NCI-H526 (cell line): ENCODE measurements around the gene HOXC6.

Experiments used
- DNase-seq, 2 experiments: peaks; one replicate each; lab custom pipeline; 2025; lab: John Stamatoyannopoulos, UW

Gene HOXC6

GRCh38 chr12:54002278-54002914 is 25.8 kb upstream of the HOXC6 start:
- DNase-seq, result no peak

DNA sequence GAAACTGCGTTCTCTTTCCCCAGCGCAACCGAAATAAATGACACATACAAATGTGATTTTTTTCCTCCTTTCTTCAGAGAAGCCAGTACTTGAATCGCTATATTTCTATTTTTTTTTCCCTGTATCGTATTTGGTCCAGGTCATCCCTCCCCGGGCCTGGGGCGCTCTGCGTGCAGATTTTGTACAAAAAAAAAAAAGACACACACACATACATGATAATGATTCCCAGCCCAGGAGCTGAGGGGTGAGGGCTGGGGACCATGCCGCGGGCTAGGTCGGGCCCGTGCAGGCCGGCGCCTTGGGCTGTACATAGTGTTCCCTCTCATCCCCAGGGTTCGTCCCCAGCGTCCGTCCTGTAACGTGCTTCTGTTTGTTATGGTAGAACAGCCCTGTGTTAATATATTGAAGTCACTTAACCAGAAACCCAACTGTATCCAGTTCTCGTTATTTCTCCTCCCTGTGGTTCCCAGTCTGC is 25.3 kb upstream of the HOXC6 start:
- DNase-seq, result no peak

- no peak for DNase-seq
These were observed 24.6 kb upstream of the HOXC6 start for GRCh38 chr12:54003625-54004024.

DNA sequence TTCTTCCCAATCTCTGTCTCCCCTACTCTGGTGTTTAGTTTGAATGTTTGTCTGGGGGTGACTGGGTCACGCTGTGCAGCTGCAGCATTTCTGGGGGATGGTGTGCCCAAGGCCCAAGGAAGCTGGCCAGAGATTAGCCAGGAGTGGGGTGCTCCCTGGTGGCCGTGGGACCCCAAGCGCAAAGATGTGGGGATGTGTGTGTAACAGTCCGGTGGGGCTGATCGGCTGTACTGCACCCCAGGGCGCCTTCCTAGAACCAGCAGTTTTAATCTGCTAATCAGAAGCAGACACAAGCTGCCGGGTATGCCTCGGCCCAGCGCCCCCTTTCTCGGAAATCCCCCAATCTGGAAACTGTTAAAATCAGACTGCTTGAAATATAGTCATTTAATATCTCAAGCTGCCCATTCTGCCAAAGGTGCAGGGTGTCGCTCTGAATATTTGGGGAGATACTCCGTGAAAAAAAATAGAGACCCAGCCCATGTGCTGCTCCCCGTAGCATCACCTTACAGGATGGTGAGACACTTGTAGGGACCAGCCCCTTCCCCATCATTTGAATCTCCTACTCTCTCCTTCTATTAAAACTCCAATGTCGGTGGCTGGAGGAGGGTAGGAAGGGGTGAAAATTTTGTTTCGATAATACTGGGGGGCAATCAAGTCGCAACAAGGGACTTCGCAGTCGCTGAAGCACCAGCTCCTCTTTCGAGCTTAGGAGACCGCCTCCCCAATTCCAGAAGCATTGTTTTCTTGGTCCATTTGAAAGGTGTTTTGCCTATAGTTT is 24.0 kb upstream of the HOXC6 start:
- DNase-seq, result no peak

- DNase-seq, result no peak
These were observed 23.3 kb upstream of the HOXC6 start for GRCh38 chr12:54004841-54005530.

DNA sequence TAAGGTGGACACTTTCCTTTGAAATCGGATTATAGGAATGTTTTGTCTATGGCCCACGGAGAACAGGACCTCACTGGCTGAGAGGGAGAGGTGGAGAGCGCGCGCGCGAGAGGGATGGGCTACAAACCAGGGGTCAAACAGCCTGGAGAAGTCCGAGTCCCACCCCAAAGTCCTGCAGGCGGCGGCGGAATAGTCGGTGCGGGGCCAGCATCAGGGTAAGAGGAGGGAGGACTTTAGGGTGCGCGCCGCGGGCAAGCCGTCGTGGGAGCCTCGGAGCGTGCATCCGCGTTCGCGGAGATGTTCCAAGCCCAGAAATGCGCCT is 22.7 kb upstream of the HOXC6 start:
- no peak for DNase-seq

GRCh38 chr12:54005853-54006558 is 22.2 kb upstream of the HOXC6 start:
- DNase-seq, result peak; percentile 92 to 97

- no peak for DNase-seq
These were observed 21.6 kb upstream of the HOXC6 start for GRCh38 chr12:54006559-54007220.

GRCh38 chr12:54007538-54008259 is 20.5 kb upstream of the HOXC6 start:
- DNase-seq, result no peak

DNA sequence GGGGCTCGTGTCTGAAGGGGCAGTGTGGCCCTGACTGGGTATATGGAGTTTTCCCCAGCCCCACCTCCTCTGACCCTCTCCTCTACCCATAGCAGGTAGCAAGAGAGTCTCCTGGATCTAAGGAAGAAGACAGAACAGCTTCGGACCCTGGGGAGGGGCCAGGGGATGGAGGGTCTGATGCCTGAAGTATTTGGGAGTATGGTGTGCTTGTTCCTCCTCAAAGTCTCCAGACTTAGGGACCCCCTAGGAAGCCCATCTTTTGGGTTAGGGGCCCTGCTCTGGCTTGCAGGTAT is 20.0 kb upstream of the HOXC6 start:
- DNase-seq, result no peak

DNA sequence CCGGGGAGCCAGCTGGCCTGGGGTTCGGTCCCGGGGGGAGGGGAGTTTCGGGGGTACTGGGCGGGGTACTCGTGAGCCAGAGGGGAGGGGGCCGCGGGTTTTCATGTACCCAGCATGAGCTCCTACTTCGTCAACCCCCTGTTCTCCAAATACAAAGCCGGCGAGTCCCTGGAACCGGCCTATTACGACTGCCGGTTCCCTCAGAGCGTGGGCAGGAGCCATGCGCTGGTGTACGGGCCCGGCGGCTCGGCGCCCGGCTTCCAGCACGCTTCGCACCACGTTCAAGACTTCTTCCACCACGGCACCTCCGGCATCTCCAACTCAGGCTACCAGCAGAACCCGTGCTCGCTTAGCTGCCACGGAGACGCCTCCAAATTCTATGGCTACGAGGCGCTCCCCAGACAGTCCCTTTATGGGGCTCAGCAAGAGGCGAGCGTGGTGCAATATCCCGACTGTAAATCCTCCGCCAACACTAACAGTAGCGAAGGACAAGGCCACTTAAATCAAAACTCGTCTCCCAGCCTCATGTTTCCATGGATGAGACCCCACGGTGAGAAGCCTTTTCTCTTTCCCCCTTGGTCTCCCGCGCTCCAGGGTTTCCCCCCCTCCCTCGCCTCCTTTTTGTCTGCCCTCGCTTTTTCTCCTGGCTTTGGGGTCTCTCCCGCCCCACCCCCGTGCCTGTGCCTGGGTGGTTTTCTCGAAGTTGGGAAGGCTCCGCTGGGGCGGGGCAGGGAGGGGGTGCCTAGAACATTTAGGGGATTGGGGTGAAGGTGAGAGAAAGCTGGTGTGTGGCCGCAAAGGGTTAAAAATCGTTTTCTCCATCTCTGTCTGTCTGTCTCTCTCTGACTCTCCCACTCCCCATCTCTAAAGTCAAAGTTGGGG is 18.8 kb upstream of the HOXC6 start:
- DNase-seq, result no peak

DNA sequence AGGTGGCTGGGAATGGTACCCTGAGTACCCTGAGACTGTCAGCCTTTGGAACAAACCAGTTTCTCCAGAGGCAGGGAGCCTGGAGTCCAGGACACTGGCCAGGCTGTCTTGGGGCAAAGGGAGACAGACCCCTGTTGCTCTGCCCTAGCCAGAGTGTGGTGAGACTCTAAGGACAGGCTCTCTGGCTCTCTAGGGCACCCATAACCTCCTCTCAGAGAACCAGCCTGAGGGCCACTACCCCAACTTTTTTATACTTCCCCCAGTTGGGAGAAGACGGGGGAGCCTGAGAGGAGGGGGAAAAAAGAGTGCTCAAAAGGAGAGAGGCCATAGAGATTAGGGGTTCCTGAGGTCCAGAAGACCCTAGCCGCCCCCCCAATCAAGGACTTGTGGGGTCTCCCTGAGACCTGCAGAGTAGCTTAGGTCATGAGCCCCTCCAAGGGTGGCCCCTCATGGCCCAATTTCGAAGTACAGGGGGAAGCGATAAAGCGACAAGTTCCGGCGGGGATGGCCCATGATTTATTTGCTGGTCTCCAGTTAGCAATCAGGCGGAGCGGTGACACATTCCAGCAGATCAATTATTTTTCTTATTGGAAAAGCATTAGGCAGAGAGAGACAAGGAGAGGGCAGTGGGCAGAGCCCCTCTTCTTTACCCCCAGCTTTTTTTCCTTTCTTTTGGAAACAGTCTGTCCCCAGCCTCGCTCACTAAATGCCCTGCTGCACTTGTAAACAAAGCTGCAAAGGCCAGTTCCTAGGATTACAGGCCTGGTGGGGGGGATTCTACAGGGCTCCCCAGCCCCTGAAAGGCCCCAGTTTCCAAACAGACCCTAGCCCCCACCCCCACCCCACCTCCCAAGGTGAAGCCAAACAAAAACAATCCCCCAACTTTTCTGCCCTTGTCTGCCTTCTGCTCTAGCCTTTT is 17.9 kb upstream of the HOXC6 start:
- DNase-seq, result no peak

DNA sequence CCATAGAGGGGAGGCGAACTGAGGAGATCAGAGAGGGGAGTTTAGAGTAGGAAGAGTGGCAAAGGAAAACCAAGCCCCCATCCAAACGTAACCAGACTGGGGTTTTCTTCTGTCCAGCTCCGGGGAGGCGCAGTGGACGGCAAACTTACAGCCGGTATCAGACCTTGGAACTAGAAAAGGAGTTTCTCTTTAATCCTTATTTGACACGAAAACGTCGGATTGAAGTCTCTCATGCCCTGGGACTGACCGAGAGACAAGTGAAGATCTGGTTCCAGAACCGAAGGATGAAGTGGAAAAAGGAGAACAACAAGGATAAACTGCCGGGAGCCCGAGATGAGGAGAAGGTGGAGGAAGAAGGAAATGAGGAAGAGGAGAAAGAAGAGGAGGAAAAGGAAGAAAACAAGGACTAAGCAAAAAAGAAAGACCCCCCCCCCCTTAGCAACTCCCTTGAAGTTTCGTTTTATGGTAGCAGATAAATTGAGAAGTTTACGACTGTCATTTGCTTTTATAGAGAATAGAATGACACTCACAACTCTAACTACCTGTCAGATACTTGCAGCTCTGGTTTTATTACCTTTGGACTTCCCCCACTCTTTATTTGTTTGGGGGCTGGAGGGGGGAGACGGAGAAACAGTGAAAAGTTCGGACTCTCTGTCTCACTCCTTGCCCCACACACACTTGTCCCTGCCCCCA is 17.1 kb upstream of the HOXC6 start:
- no peak for DNase-seq

DNA sequence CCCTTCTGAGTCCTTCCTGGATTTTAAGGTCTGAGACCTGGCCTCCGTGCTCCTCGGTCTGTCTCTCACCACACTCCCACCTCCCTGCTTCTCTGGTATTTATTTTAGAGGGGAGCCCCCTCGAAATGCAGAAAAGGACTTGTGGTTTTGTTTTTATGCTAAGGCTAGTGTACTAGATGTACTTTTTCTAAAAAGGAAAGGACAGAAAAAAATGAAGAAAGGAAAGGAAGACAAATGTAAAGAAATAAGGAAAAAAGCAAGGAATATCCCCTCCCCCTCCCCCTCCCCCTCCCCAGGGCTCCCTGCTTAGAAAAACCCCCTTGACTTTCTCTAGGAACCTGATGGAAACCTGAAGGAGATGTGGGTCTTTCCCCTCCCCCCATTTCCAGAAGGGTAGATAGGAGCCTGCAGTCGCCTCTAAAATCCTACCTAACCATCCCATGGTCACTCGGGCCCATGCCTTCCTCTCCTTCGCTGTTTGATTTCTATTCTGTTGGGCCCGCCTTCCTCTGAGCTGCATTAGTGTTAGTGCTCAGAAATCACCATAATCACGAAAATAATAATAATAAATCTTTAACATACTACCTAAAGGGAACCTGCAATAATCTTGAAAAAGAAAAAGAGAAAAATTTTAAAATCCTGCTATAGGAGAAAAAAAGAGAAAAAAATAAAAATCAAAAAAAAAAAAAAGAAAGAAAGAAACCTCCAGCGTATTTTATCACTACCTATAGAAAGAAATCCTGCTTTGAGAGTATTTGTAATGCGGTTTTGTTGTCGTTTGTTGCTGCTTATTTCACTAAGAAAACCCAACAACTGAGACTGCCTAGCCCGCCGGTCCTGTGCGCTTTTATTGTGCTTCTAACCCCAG is 16.3 kb upstream of the HOXC6 start:
- no peak for DNase-seq

DNA sequence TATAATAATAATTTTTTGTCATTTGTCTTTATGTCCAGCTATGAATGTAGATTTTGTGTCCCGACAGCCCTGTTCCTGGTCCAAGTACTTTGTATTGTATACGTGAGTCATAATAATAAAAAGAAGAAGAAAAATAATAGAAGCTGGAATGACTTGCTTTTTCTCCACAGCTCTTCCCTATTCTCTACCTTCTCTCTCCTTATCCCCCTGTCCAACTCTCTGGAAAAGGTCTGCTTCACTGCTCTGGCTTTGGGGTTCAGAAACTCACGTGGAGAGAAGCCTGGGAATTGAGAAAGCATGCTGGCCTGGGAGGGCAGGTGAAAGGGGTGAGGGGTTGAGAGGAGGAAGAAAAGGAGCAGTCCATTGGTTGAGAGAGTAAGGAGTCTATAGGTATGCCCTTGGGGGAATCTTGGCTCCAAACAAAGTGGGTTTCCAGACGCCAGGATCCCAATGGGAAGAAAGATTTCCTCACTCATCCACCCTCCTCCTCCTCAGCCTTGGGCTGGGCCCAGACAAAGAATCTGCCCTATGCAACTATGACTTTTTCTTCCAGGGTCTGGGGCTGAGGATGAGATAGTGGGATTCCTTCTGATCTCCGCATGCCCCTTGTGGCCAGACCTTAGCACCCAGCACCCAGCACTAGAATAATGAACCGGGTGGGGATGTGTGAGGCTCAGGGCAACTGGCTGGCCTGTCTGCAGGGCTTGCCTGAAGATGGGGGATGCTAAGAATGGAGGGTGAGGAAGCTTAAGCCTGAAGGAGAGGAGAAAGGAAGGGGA is 15.4 kb upstream of the HOXC6 start:
- DNase-seq, result no peak

DNA sequence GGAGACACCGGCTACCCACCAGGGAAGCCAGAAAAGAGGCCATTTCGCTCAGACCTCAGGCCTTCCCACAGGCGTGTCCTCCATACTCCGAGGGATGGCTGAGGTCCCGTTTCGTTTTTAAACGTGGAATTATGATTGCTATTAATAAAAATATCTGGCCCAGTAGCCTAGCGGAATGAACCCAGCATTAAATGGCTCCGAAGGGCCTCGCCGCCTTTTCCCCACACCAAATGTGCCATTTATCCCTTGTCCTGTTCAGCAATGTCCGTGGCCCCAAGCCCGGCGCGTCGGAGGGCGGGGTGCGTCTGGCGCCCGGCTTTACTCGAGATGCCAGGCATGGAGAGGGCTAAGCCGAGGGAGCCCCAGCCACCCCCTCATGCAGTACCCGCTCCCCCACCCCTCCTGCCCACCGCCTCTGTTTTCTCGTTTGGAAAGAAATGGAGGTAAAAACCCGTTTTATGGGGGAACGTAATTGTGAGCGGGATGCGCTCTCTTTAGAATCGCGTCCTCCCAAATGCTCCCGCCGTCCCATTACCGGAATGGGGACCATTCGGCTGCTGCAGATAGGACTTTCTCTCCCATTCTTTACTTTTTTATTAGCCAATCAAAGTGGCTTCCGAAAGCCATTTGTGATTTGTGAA is 13.7 kb upstream of the HOXC6 start:
- DNase-seq, result no peak
